Endothelial cell of umbilical vein (primary cell): Measurements from ENCODE around the gene TRABD. TPM values are rescaled to one million over a fixed set of nuclear protein-coding genes. Genes with fewer than 3 reads are reported as not detected.

ENCODE experiments used
- BruUV-seq: library from RNA; stranded (reverse); fragments of 400-500 nt; replicated peaks from 2 replicates; lab custom pipeline; 2021; lab: Mats Ljungman, UMichigan
- CTCF ChIA-PET: fragments of 300-600, 350-600 bp; sonication (Branson Sonifier 250); formaldehyde crosslinking; loops from one replicate; lab custom pipeline; 2021; ENCODE audit warnings: antibody characterized with exemption, inconsistent platforms; lab: Charles Lee
- POLR2A ChIA-PET: fragments of 300-600, 350-600 bp; sonication (Branson Sonifier 250); formaldehyde crosslinking; loops from one replicate; lab custom pipeline; 2021; ENCODE audit warnings: antibody characterized with exemption, inconsistent platforms; lab: Charles Lee
- DNase-seq: peaks from one replicate; pipeline ENCODE4 v3.0.0-alpha.2; 2011; ENCODE audit warnings: low read depth, low spot score
- FAIRE-seq: peaks from 2 replicates; lab custom pipeline; 2011; peaks lifted over from hg19 to GRCh38; lab: Jason Lieb, UNC
- H2AFZ ChIP-seq: 2 replicates; pipeline ENCODE4 v1.6.0; 2012; ENCODE audit warnings: low read depth, low read length, control low read depth, inconsistent platforms
- H3K27ac ChIP-seq: 2 replicates; pipeline ENCODE4 v1.5.1; 2011; ENCODE audit warnings: low read depth, mild to moderate bottlenecking, control low read depth, low read length, moderate library complexity; ENCODE audit not compliant: insufficient read depth
- H3K27me3 ChIP-seq, 2 experiments: 2 replicates each; pipeline versions ENCODE4 v1.6.0 to v1.6.1; 2011; ENCODE audit warnings: low read length in 2 of 2, mixed read lengths in 1 of 2; ENCODE audit not compliant: control insufficient read depth in 2 of 2, insufficient read depth in 2 of 2
- H3K36me3 ChIP-seq, 2 experiments: 2 replicates in 1 of 2; 3 replicates in 1 of 2; pipeline ENCODE4 v1.5.1; 2011; ENCODE audit warnings: low read length in 2 of 2, mild to moderate bottlenecking in 1 of 2, moderate library complexity in 1 of 2; ENCODE audit not compliant: control insufficient read depth in 2 of 2, insufficient read depth in 2 of 2; ENCODE audit errors: extremely low read depth in 1 of 2
- H3K4me1 ChIP-seq: 3 replicates; pipeline ENCODE4 v1.5.1; 2011; ENCODE audit warnings: mild to moderate bottlenecking, low read length; ENCODE audit not compliant: control insufficient read depth, insufficient read depth; ENCODE audit errors: extremely low read depth
- H3K4me2 ChIP-seq: 2 replicates; pipeline ENCODE4 v1.6.1; 2011; ENCODE audit warnings: low read length, control low read depth, mixed read lengths; ENCODE audit not compliant: insufficient read depth
- H3K4me3 ChIP-seq, 3 experiments: fragments of 200-600 bp in 1 of 3; sonication (generic), shearing (Covaris generic) in 1 of 3; replicated peaks in 1 of 3; 2 replicates each; pipeline ENCODE4 v1.5.1; 2011 to 2016; ENCODE audit warnings: control low read depth in 3 of 3, low read length in 3 of 3, mild to moderate bottlenecking in 2 of 3, inconsistent platforms in 1 of 3, low read depth in 1 of 3, moderate library complexity in 1 of 3; ENCODE audit not compliant: insufficient read depth in 1 of 3
- H3K79me2 ChIP-seq: 2 replicates; pipeline ENCODE4 v1.6.0; 2012; ENCODE audit warnings: low read length, inconsistent platforms; ENCODE audit not compliant: control insufficient read depth, insufficient read depth
- H3K9ac ChIP-seq: replicated peaks from 2 replicates; pipeline ENCODE3; 2011; ENCODE audit warnings: low read length, control low read depth; ENCODE audit not compliant: insufficient read depth; ENCODE audit errors: extremely low read depth
- H3K9me1 ChIP-seq: replicated peaks from 3 replicates; pipeline ENCODE4 v1.6.0; 2011; ENCODE audit warnings: mild to moderate bottlenecking, low read length; ENCODE audit not compliant: control insufficient read depth, insufficient read depth; ENCODE audit errors: extremely low read depth
- H3K9me3 ChIP-seq: replicated peaks from 2 replicates; pipeline ENCODE4 v1.5.1; 2012; ENCODE audit warnings: low read length, inconsistent platforms; ENCODE audit not compliant: control insufficient read depth, insufficient read depth
- H4K20me1 ChIP-seq: replicated peaks from 2 replicates; pipeline ENCODE3; 2011; ENCODE audit warnings: mild to moderate bottlenecking, low read length; ENCODE audit not compliant: control insufficient read depth, insufficient read depth; ENCODE audit errors: extremely low read depth
- EZH2 ChIP-seq: IDR thresholded peaks from 2 replicates; pipeline ENCODE4 v1.6.1; 2012; ENCODE audit warnings: borderline replicate concordance, low read depth, mild to moderate bottlenecking, moderate library complexity, low read length, inconsistent platforms; ENCODE audit not compliant: severe bottlenecking
- FOS ChIP-seq: IDR thresholded peaks from 2 replicates; pipeline ENCODE4 v1.6.1; 2011; ENCODE audit warnings: mild to moderate bottlenecking, low read length, moderate library complexity, borderline replicate concordance; ENCODE audit not compliant: insufficient read depth
- GATA2 ChIP-seq: IDR thresholded peaks from 2 replicates; pipeline ENCODE4 v1.7.0; 2011; ENCODE audit warnings: low read depth, mild to moderate bottlenecking, moderate library complexity, mixed read lengths, low read length; ENCODE audit not compliant: insufficient read length, insufficient read depth
- JUN ChIP-seq: IDR thresholded peaks from 2 replicates; pipeline ENCODE4 v1.6.1; 2011; ENCODE audit warnings: borderline replicate concordance, low read depth; ENCODE audit not compliant: insufficient read length, insufficient read depth
- MYC ChIP-seq: IDR thresholded peaks from one replicate; pipeline ENCODE4 v1.6.1; 2011; ENCODE audit warnings: mild to moderate bottlenecking, low read depth, low read length
- POLR2A ChIP-seq: IDR thresholded peaks from 2 replicates; pipeline ENCODE4 v1.6.1; 2012; ENCODE audit warnings: low read depth, mild to moderate bottlenecking, control low read depth, low read length
- POLR2AphosphoS5 ChIP-seq: IDR thresholded peaks from 2 replicates; pipeline ENCODE4 v1.6.1; 2012; ENCODE audit warnings: low read depth, mild to moderate bottlenecking, control low read depth, low read length, moderate library complexity; ENCODE audit not compliant: insufficient read depth
- dilution Hi-C: fragments of 300-500 bp; cut with MboI; formaldehyde crosslinking; loops from one replicate; pipeline ENCODE4 v1.15.0; 2019; ENCODE audit warnings: low sequenced_read_pairs; ENCODE audit not compliant: extremely low pct_ligation_motif_present
- intact Hi-C: fragments of 100-400 bp; cut with micrococcal nuclease; formaldehyde crosslinking; loops from one replicate; pipeline ENCODE4 v1.10.0; 2022
- polyA plus RNA-seq, 4 experiments: library from polyadenylated mRNA; depleted of rRNA in 3 of 4; stranded (reverse) in 3 of 4; unstranded in 1 of 4; fragments of >200 nt; gene quantifications; 2 replicates each; pipeline versions ENCODE4 v1.2.1 to v1.2.3, GENCODE V29; 2011 to 2012; ENCODE audit warnings: missing spikeins in 1 of 4
- total RNA-seq: library from RNA; stranded (reverse); gene quantifications from 2 replicates; pipeline ENCODE4 v1.2.3, GENCODE V29; 2021
- TF ChIP-seq, protein P1 (sequence below), 2 donors: IDR thresholded peaks; 1 replicate in 1 of 2; 2 replicates in 1 of 2; pipeline ENCODE4 v1.5.1; 2011; ENCODE audit warnings: low read length in 2 of 2, mild to moderate bottlenecking in 2 of 2, moderate library complexity in 2 of 2, control low read depth in 1 of 2, inconsistent platforms in 1 of 2, low read depth in 1 of 2; ENCODE audit not compliant: insufficient read depth in 1 of 2; ENCODE audit errors: extremely low read depth in 1 of 2
- TF ChIP-seq, protein P2 (sequence below): IDR thresholded peaks from 2 replicates; pipeline ENCODE4 v1.6.1; 2011; ENCODE audit not compliant: insufficient read depth, insufficient read length

TRABD gene
- total and polyA plus RNA-seq, 2 donors (not counting 3 experiments of a cell fraction or from before 2014, with no cell fraction given), result 46.8 to 48.4 TPM

DNA sequence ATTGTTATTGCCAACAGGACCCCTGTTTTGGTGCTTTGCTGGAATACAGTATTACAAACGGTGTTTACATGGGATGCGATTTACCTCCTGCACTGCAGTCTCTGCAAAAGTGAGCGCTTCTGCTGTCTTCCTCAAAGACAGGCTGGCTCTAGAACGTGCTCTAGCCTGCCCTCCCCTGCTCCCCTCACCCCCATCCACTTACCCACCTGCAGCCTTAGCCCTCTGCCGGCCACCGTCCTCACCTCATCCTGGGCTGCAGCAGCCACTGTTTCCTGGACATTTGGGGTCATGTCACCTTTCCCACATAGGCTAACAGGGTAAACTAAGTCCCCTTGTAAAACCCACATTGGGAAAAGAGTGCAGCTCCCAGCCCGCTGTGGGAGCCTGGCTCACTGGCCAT, 24.8 kb upstream of the TRABD start:
- dilution Hi-C loops (no loop called here), intact Hi-C loops (no loop called here)
- no peak for FAIRE-seq
- no peaks in the 10 kb centered on the region for H3K79me2 ChIP-seq
- peaks cover 18 to 32% of the 10 kb centered on the region in 2 experiments for H3K36me3 ChIP-seq
- H3K4me3 ChIP-seq, result no peak overlapping the region
- H4K20me1 ChIP-seq, result no peaks in the 10 kb centered on the region
- no peaks in the 10 kb centered on the region for H3K4me1 ChIP-seq
- no peak overlapping the region for H2AFZ ChIP-seq
- DNase-seq, result no peak
- no peaks in the 10 kb centered on the region for H3K27me3 ChIP-seq
- H3K9ac ChIP-seq, result no peak overlapping the region
- H3K4me2 ChIP-seq, result no peak overlapping the region
- POLR2A ChIA-PET, result no interaction called here
- TF ChIP-seq FOS, result no peak
- H3K9me1 ChIP-seq, result no peaks in the 10 kb centered on the region
- CTCF ChIA-PET, result no interaction called here
- H3K9me3 ChIP-seq, result no peaks in the 10 kb centered on the region
- BruUV-seq, result no TSS peak
- no peak overlapping the region for H3K27ac ChIP-seq

DNA sequence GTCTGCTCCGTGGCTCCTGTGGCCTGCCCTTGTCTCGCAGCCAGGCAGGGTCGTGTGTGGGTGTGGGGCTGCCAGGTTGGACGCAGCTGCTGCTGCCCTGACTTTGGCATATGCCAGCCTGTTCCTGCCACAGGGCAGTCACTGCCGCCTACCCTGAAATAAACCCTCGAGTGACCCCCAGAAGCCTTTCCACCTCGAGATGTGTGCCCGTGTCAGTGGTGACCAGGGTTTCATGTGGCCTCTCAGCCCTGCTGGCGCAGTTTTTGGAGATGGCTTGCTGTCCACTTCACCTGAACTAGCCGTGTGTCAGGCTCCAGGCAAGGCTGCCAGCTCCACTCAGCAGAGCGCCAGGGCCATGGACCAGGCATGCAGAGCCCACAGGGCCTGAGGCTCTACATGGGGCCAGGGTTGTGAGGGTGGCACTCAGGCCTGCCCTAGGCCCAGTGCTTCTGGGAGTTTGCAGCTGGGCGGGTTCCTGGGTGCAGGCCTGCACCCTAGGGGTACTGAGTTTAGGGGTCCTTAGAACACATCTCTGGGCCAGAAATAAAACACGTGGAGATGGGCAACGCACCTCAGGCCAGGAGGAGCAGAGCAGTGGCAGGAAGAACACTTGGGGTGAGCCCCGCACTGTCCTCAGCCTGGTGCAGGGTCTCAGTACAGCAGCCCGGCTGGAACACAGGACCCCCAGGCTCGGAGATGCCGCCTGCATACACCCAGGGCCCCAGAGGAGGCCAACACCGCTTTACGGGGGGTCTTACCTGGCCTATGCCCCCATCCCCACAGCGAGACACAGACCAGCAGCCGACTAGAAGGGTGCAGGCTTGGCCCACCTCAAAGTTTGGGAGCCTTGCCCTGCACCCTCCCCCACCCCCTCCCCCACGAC, 24.0 kb upstream of the TRABD start:
- H3K79me2 ChIP-seq, result no peaks in the 10 kb centered on the region
- dilution Hi-C loops, result no loop called here
- ChIA-PET POLR2A (interaction anchor here (0.9 kb wide), 1 partner anchor 9 kb away, joined by 3 read pairs; the partner anchor contains the start of gene PANX2), CTCF (no interaction called here)
- H3K36me3 ChIP-seq, result peaks cover 14 to 30% of the 10 kb centered on the region in 2 experiments
- H3K9me3 ChIP-seq, result no peaks in the 10 kb centered on the region
- H3K4me2 ChIP-seq, result no peak overlapping the region
- FAIRE-seq (no peak), DNase-seq (no peak)
- no peak overlapping the region for H3K4me3 ChIP-seq
- H3K9me1 ChIP-seq, result no peaks in the 10 kb centered on the region
- no peak overlapping the region for H2AFZ ChIP-seq
- TF ChIP-seq, protein P1, sequence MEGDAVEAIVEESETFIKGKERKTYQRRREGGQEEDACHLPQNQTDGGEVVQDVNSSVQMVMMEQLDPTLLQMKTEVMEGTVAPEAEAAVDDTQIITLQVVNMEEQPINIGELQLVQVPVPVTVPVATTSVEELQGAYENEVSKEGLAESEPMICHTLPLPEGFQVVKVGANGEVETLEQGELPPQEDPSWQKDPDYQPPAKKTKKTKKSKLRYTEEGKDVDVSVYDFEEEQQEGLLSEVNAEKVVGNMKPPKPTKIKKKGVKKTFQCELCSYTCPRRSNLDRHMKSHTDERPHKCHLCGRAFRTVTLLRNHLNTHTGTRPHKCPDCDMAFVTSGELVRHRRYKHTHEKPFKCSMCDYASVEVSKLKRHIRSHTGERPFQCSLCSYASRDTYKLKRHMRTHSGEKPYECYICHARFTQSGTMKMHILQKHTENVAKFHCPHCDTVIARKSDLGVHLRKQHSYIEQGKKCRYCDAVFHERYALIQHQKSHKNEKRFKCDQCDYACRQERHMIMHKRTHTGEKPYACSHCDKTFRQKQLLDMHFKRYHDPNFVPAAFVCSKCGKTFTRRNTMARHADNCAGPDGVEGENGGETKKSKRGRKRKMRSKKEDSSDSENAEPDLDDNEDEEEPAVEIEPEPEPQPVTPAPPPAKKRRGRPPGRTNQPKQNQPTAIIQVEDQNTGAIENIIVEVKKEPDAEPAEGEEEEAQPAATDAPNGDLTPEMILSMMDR (IDR thresholded peaks at IDR 0.05; ENCODE audit: extremely low read depth in 1 of 2, insufficient read depth in 1 of 2, low read depth in 1 of 2, low read length in 2 of 2), result no peak
- TF ChIP-seq FOS (no peak), MYC (no peak), POLR2A (no peak), POLR2AphosphoS5 (no peak), GATA2 (no peak), EZH2 (no peak), JUN (no peak)
- TF ChIP-seq, protein P2, sequence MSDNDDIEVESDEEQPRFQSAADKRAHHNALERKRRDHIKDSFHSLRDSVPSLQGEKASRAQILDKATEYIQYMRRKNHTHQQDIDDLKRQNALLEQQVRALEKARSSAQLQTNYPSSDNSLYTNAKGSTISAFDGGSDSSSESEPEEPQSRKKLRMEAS, result no peak
- no peaks in the 10 kb centered on the region for H4K20me1 ChIP-seq
- H3K4me1 ChIP-seq, result no peaks in the 10 kb centered on the region
- no peak overlapping the region for H3K9ac ChIP-seq
- no peaks in the 10 kb centered on the region for H3K27me3 ChIP-seq
- intact Hi-C loops, result no loop called here
- H3K27ac ChIP-seq, result no peak overlapping the region
- no TSS peak for BruUV-seq
